ENCODE data around the gene PLA2G4F.
A peak's percentile ranks its signal among the peaks of the same experiment; 100 is the strongest.

PLA2G4F gene

GRCh38 chr15:42130246-42130986, 26.0 kb downstream of the PLA2G4F start:
- no peak for DNase-seq

GRCh38 chr15:42129364-42129763, 27.1 kb downstream of the PLA2G4F start:
- DNase-seq: peak; percentile 8

- DNase-seq: no peak
These were observed 28.0 kb downstream of the PLA2G4F start for GRCh38 chr15:42128476-42128875.

- no peak for DNase-seq
These were observed 32.9 kb downstream of the PLA2G4F start for GRCh38 chr15:42123546-42123945.

GRCh38 chr15:42121682-42122081, 34.8 kb downstream of the PLA2G4F start:
- DNase-seq: no peak

GRCh38 chr15:42121021-42121420, 35.4 kb downstream of the PLA2G4F start:
- DNase-seq: no peak

- DNase-seq: no peak
These were observed 36.2 kb downstream of the PLA2G4F start for GRCh38 chr15:42120285-42120684.

- DNase-seq: no peak
These were observed 37.0 kb downstream of the PLA2G4F start for GRCh38 chr15:42119446-42119760.

GRCh38 chr15:42118650-42119445, 37.6 kb downstream of the PLA2G4F start:
- DNase-seq: no peak

GRCh38 chr15:42111924-42112323, 44.5 kb downstream of the PLA2G4F start:
- no peak for DNase-seq

GRCh38 chr15:42110367-42110766, 46.1 kb downstream of the PLA2G4F start:
- DNase-seq: no peak

- no peak for DNase-seq
These were observed 47.6 kb downstream of the PLA2G4F start for GRCh38 chr15:42108806-42109205.

- DNase-seq: no peak
These were observed 48.2 kb downstream of the PLA2G4F start for GRCh38 chr15:42108189-42108588.

GRCh38 chr15:42107473-42107872, 49.0 kb downstream of the PLA2G4F start:
- no peak for DNase-seq

GRCh38 chr15:42106288-42106687, 50.1 kb downstream of the PLA2G4F start:
- no peak for DNase-seq

GRCh38 chr15:42104095-42104891, 52.1 kb downstream of the PLA2G4F start:
- DNase-seq: peak; percentile 41

- DNase-seq: peak; percentile 32
These were observed 53.7 kb downstream of the PLA2G4F start for GRCh38 chr15:42102646-42103235.

- DNase-seq: peak; percentile 78
These were observed 54.6 kb downstream of the PLA2G4F start for GRCh38 chr15:42101861-42102260.

- no peak for DNase-seq
These were observed 56.2 kb downstream of the PLA2G4F start for GRCh38 chr15:42100021-42100800.

- no peak for DNase-seq
These were observed 59.4 kb downstream of the PLA2G4F start for GRCh38 chr15:42097018-42097417.

GRCh38 chr15:42094512-42094963, 61.9 kb downstream of the PLA2G4F start, which contains the start of gene PLA2G4D:
TSS of gene PLA2G4D (minus strand) at chr15:42094562. CDS start at chr15:42094459, 103 bp downstream.
- no peak for DNase-seq

- no peak for DNase-seq
These were observed 62.5 kb downstream of the PLA2G4F start for GRCh38 chr15:42093966-42094365.

All from fibroblast of upper back skin (primary cell).